OCI-LY3 (cell line): Measurements from ENCODE around the gene TJP1.

Experiments used
- CTCF ChIP-seq: fragments of 200-600, 300-600 bp; sonication (generic); IDR thresholded peaks from 2 replicates; pipeline ENCODE4 v1.5.1; 2014; ENCODE audit warnings: antibody characterized with exemption, low read length, low read depth
- EZH2phosphoT487 ChIP-seq: fragments of 200-600 bp; shearing (Covaris generic); IDR thresholded peaks from 2 replicates; pipeline ENCODE4 v1.6.1; 2018; ENCODE audit warnings: antibody characterized with exemption, mixed run types, low read depth

GRCh38 chr15:29765898-29766527, 56.3 kb downstream of the TJP1 start:
- TF ChIP-seq CTCF (no peak), EZH2phosphoT487 (no peak)
